HEK293 (cell line): ENCODE measurements around the gene HMGN2.

Experiments
- CTCF ChIA-PET: fragments of 350-600 bp; formaldehyde crosslinking; extraction: SDS; loops from one replicate; lab custom pipeline; 2021; ENCODE audit warnings: antibody characterized with exemption; lab: Yijun Ruan, JAX
- POLR2A ChIA-PET: fragments of 300-600 bp; formaldehyde crosslinking; extraction: SDS; loops from one replicate; lab custom pipeline; 2020; ENCODE audit warnings: antibody characterized with exemption, inconsistent platforms; lab: Yijun Ruan, JAX
- H3K27ac ChIP-seq: fragments of 200-500 bp; sonication (Bioruptor generic); 2 replicates; pipeline ENCODE4 v1.5.1; 2014; ENCODE audit warnings: low read depth, low read length, control low read depth, inconsistent platforms; ENCODE audit errors: extremely low read depth
- H3K36me3 ChIP-seq, 2 experiments: fragments of 200-500 bp in 1 of 2; sonication (Bioruptor generic) in 1 of 2; 1 replicate in 1 of 2; 2 replicates in 1 of 2; pipeline ENCODE4 v1.5.1; 2014 to 2017; ENCODE audit warnings: inconsistent platforms in 2 of 2, low read length in 2 of 2; ENCODE audit not compliant: control insufficient read depth in 2 of 2, insufficient read depth in 1 of 2
- H3K4me1 ChIP-seq: fragments of 200-500 bp; sonication (Bioruptor generic); 2 replicates; pipeline ENCODE4 v1.5.1; 2014; ENCODE audit warnings: mild to moderate bottlenecking, low read length, inconsistent platforms; ENCODE audit not compliant: control insufficient read depth, insufficient read depth
- H3K4me3 ChIP-seq: 2 replicates; pipeline ENCODE4 v1.5.1; 2011; ENCODE audit warnings: low read depth, mild to moderate bottlenecking, control low read depth, low read length, moderate library complexity
- H3K9me3 ChIP-seq: fragments of 200-500 bp; sonication (Bioruptor generic); 2 replicates; pipeline ENCODE4 v1.5.1; 2014; ENCODE audit warnings: low read depth, low read length, inconsistent platforms; ENCODE audit not compliant: control insufficient read depth, insufficient read depth
- FEZF1 ChIP-seq: fragments of 450-650 bp; formaldehyde crosslinking; IDR thresholded peaks from 2 replicates; pipeline ENCODE4 v1.5.1; 2016; ENCODE audit warnings: missing biosample characterization, missing genetic modification characterization
- GLIS1 ChIP-seq: fragments of 450-650 bp; formaldehyde crosslinking; IDR thresholded peaks from 2 replicates; pipeline ENCODE4 v1.5.1; 2016; ENCODE audit warnings: missing biosample characterization, missing genetic modification characterization
- HOXD13 ChIP-seq: sonication (generic); formaldehyde crosslinking; IDR thresholded peaks from 2 replicates; pipeline ENCODE4 v1.8.0; 2022; ENCODE audit warnings: missing genetic modification reagents, borderline replicate concordance
- IKZF3 ChIP-seq: fragments of 450-650 bp; IDR thresholded peaks from 2 replicates; pipeline ENCODE4 v1.5.0; 2018; ENCODE audit warnings: missing biosample characterization, mild to moderate bottlenecking, missing genetic modification characterization, moderate library complexity
- KLF9 ChIP-seq: fragments of 450-650 bp; formaldehyde crosslinking; IDR thresholded peaks from 2 replicates; pipeline ENCODE4 v1.5.1; 2016; ENCODE audit warnings: missing biosample characterization, missing genetic modification characterization, low read depth
- MYNN ChIP-seq: fragments of 450-650 bp; formaldehyde crosslinking; IDR thresholded peaks from 2 replicates; pipeline ENCODE4 v1.5.1; 2016; ENCODE audit warnings: missing biosample characterization, missing genetic modification characterization, borderline replicate concordance
- ZBTB1 ChIP-seq: fragments of 450-650 bp; formaldehyde crosslinking; IDR thresholded peaks from 2 replicates; pipeline ENCODE4 v1.5.1; 2016; ENCODE audit warnings: missing biosample characterization, missing genetic modification characterization
- ZBTB7A ChIP-seq: fragments of 450-650 bp; formaldehyde crosslinking; IDR thresholded peaks from 2 replicates; pipeline ENCODE4 v1.5.1; 2016; ENCODE audit warnings: low read depth, missing biosample characterization, missing genetic modification characterization
- ZEB2 ChIP-seq: fragments of 450-650 bp; formaldehyde crosslinking; IDR thresholded peaks from 2 replicates; pipeline ENCODE4 v1.5.1; 2016; ENCODE audit warnings: missing biosample characterization, missing genetic modification characterization
- ZFP41 ChIP-seq: fragments of 450-650 bp; formaldehyde crosslinking; IDR thresholded peaks from 2 replicates; pipeline ENCODE4 v1.5.1; 2016; ENCODE audit warnings: missing biosample characterization, missing genetic modification characterization, borderline replicate concordance
- ZNF121 ChIP-seq: fragments of 450-650 bp; formaldehyde crosslinking; IDR thresholded peaks from 2 replicates; pipeline ENCODE4 v1.5.1; 2016; ENCODE audit warnings: missing biosample characterization, missing genetic modification characterization
- ZNF174 ChIP-seq: fragments of 450-650 bp; formaldehyde crosslinking; IDR thresholded peaks from 2 replicates; pipeline ENCODE4 v1.5.0; 2017; ENCODE audit warnings: missing biosample characterization, mild to moderate bottlenecking, missing genetic modification characterization
- ZNF2 ChIP-seq: fragments of 450-650 bp; formaldehyde crosslinking; IDR thresholded peaks from 2 replicates; pipeline ENCODE4 v1.5.1; 2016; ENCODE audit warnings: missing biosample characterization, missing genetic modification characterization
- ZNF202 ChIP-seq: fragments of 450-650 bp; formaldehyde crosslinking; IDR thresholded peaks from 2 replicates; pipeline ENCODE4 v1.5.1; 2016; ENCODE audit warnings: missing biosample characterization, missing genetic modification characterization, borderline replicate concordance
- ZNF341 ChIP-seq: fragments of 450-650 bp; formaldehyde crosslinking; IDR thresholded peaks from 2 replicates; pipeline ENCODE4; 2016; ENCODE audit warnings: low read depth, missing biosample characterization, missing genetic modification characterization
- ZNF48 ChIP-seq: fragments of 450-650 bp; formaldehyde crosslinking; IDR thresholded peaks from 2 replicates; pipeline ENCODE4 v1.5.1; 2016; ENCODE audit warnings: missing biosample characterization, missing genetic modification characterization
- ZNF544 ChIP-seq: fragments of 450-650 bp; formaldehyde crosslinking; IDR thresholded peaks from 2 replicates; pipeline ENCODE4 v1.5.0; 2017; ENCODE audit warnings: missing biosample characterization, missing genetic modification characterization
- ZNF600 ChIP-seq: fragments of 450-650 bp; formaldehyde crosslinking; IDR thresholded peaks from 2 replicates; pipeline ENCODE4 v1.5.1; 2016; ENCODE audit warnings: missing biosample characterization, missing genetic modification characterization
- ZNF610 ChIP-seq: fragments of 450-650 bp; formaldehyde crosslinking; IDR thresholded peaks from 2 replicates; pipeline ENCODE4 v1.5.1; 2016; ENCODE audit warnings: missing biosample characterization, missing genetic modification characterization, borderline replicate concordance
- ZNF621 ChIP-seq: fragments of 450-650 bp; formaldehyde crosslinking; IDR thresholded peaks from 2 replicates; pipeline ENCODE4 v1.5.1; 2017; ENCODE audit warnings: missing biosample characterization, missing genetic modification characterization
- ZNF626 ChIP-seq: fragments of 450-650 bp; sonication (Bioruptor Pico); formaldehyde crosslinking; IDR thresholded peaks from 2 replicates; pipeline ENCODE4 v1.5.1; 2018; ENCODE audit warnings: missing biosample characterization, missing genetic modification characterization, inconsistent platforms
- ZNF792 ChIP-seq: fragments of 450-650 bp; formaldehyde crosslinking; IDR thresholded peaks from 2 replicates; pipeline ENCODE4 v1.5.1; 2016; ENCODE audit warnings: missing biosample characterization, missing genetic modification characterization
- ZNF830 ChIP-seq: fragments of 450-650 bp; IDR thresholded peaks from 2 replicates; pipeline ENCODE4 v1.5.0; 2018; ENCODE audit warnings: missing biosample characterization, missing genetic modification characterization, low read depth, mild to moderate bottlenecking, moderate library complexity
- TF ChIP-seq, protein P1 (sequence below): fragments of 450-650 bp; formaldehyde crosslinking; IDR thresholded peaks from 2 replicates; pipeline ENCODE4 v1.5.1; 2016; ENCODE audit warnings: missing biosample characterization, missing genetic modification characterization, borderline replicate concordance
- TF ChIP-seq, protein P2 (sequence below): fragments of 450-650 bp; formaldehyde crosslinking; IDR thresholded peaks from 2 replicates; pipeline ENCODE4 v1.5.1; 2017; ENCODE audit warnings: missing biosample characterization, mild to moderate bottlenecking, missing genetic modification characterization, moderate library complexity
- TF ChIP-seq, protein P3 (sequence below): fragments of 450-650 bp; formaldehyde crosslinking; IDR thresholded peaks from 2 replicates; pipeline ENCODE4 v1.5.1; 2016; ENCODE audit warnings: missing biosample characterization, missing genetic modification characterization
- TF ChIP-seq, protein P4 (sequence below): fragments of 450-650 bp; formaldehyde crosslinking; IDR thresholded peaks from 2 replicates; pipeline ENCODE4 v1.5.1; 2016; ENCODE audit warnings: missing biosample characterization, missing genetic modification characterization, low read depth
- TF ChIP-seq, protein P5 (sequence below): fragments of 450-650 bp; formaldehyde crosslinking; IDR thresholded peaks from 2 replicates; pipeline ENCODE4 v1.5.1; 2016; ENCODE audit warnings: missing biosample characterization, missing genetic modification characterization

The HMGN2 gene

DNA sequence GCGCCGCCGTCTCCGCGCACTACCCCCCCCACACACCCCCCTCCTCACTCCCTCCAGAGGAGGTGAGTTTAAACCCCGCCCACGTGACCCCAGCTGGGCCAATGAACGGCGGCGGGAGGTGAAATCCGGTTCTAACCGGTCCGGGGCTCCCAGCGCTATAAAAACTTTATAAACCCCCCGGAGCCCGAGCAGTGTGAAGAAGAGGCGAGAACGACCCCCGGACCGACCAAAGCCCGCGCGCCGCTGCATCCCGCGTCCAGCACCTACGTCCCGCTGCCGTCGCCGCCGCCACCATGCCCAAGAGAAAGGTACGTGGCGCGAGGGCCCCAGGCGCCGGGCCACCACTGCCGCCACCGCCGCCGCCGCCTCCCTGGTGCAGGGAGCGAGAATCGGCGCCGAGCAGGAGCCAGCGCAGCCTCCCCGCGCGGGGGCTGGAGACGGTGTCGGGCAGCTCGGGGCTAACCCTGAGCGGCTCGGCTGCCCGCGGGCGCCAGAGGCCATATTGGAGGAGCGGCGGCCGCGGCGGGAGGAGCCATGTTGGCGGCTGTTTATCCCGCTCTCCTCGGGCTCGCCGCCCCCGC lies at the start of gene HMGN2:
HMGN2 (plus strand) TSS at position 121 of the 581 bp plus-strand sequence; CDS start at position 294, 173 bp downstream.
- ChIA-PET POLR2A (interaction anchor here (0.6 to 2.4 kb wide), 13 partner anchors 9 to 455 kb away, joined by 3 to 19 read pairs (median 5); partner anchors contain the start of gene DHDDS), CTCF (interaction anchor here (0.7 to 3.4 kb wide), 3 partner anchors 13 to 39 kb away, joined by 4 to 30 read pairs (median 14); partner anchors contain the start of gene DHDDS)
- peaks cover 26 to 63% of the 10 kb centered on the region in 2 experiments for H3K36me3 ChIP-seq
- peak within 1 kb of the TSS; percentile 88 for H3K4me3 ChIP-seq
- H3K27ac ChIP-seq = peak within 1 kb of the TSS; percentile 100
- peaks cover 2% of the 10 kb centered on the region; the same call in 1 of the 2 replicates for H3K4me1 ChIP-seq
- no peaks in the 10 kb centered on the region for H3K9me3 ChIP-seq
- no peak for TF ChIP-seq ZNF621
- no peak for TF ChIP-seq ZNF610
- no peak for TF ChIP-seq ZNF2 (tag by site-specific recombination)
- TF ChIP-seq IKZF3 (tag by site-specific recombination) = 0 out of 2 replicates have a peak, but pooled peaks have one; percentile 44
- 0 out of 2 replicates have a peak, but pooled peaks have one; percentile 28 for TF ChIP-seq ZNF121 (tag by site-specific recombination)
- peak; percentile 73; the same call in 1 of the 2 replicates for TF ChIP-seq ZNF341 (tag by site-specific recombination)
- TF ChIP-seq ZNF48 = no peak
- TF ChIP-seq KLF9 (tag by site-specific recombination) = no peak
- no peak for TF ChIP-seq HOXD13 (CRISPR knock-in tag)
- no peak for TF ChIP-seq ZNF600 (tag by site-specific recombination)
- TF ChIP-seq ZNF626 (tag by site-specific recombination) = no peak
- no peak for TF ChIP-seq ZBTB1
- TF ChIP-seq, protein P1, sequence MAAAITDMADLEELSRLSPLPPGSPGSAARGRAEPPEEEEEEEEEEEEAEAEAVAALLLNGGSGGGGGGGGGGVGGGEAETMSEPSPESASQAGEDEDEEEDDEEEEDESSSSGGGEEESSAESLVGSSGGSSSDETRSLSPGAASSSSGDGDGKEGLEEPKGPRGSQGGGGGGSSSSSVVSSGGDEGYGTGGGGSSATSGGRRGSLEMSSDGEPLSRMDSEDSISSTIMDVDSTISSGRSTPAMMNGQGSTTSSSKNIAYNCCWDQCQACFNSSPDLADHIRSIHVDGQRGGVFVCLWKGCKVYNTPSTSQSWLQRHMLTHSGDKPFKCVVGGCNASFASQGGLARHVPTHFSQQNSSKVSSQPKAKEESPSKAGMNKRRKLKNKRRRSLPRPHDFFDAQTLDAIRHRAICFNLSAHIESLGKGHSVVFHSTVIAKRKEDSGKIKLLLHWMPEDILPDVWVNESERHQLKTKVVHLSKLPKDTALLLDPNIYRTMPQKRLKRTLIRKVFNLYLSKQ (tag by site-specific recombination) = no peak
- no peak for TF ChIP-seq ZEB2 (tag by site-specific recombination)
- no peak for TF ChIP-seq ZNF202 (tag by site-specific recombination)
- no peak for TF ChIP-seq FEZF1
- TF ChIP-seq, protein P2, sequence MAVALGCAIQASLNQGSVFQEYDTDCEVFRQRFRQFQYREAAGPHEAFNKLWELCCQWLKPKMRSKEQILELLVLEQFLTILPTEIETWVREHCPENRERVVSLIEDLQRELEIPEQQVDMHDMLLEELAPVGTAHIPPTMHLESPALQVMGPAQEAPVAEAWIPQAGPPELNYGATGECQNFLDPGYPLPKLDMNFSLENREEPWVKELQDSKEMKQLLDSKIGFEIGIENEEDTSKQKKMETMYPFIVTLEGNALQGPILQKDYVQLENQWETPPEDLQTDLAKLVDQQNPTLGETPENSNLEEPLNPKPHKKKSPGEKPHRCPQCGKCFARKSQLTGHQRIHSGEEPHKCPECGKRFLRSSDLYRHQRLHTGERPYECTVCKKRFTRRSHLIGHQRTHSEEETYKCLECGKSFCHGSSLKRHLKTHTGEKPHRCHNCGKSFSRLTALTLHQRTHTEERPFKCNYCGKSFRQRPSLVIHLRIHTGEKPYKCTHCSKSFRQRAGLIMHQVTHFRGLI (tag by site-specific recombination) = no peak
- TF ChIP-seq ZBTB7A (tag by site-specific recombination) = no peak; the same call in 1 of the 2 replicates
- TF ChIP-seq, protein P3, sequence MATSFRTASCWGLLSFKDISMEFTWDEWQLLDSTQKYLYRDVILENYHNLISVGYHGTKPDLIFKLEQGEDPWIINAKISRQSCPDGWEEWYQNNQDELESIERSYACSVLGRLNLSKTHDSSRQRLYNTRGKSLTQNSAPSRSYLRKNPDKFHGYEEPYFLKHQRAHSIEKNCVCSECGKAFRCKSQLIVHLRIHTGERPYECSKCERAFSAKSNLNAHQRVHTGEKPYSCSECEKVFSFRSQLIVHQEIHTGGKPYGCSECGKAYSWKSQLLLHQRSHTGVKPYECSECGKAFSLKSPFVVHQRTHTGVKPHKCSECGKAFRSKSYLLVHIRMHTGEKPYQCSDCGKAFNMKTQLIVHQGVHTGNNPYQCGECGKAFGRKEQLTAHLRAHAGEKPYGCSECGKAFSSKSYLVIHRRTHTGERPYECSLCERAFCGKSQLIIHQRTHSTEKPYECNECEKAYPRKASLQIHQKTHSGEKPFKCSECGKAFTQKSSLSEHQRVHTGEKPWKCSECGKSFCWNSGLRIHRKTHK (tag by site-specific recombination) = no peak
- TF ChIP-seq MYNN (tag by site-specific recombination) = no peak
- TF ChIP-seq ZFP41 (tag by site-specific recombination) = no peak
- peak; percentile 65; the same call in 1 of the 2 replicates for TF ChIP-seq ZNF174
- TF ChIP-seq ZNF544 (tag by site-specific recombination) = no peak
- TF ChIP-seq, protein P4, sequence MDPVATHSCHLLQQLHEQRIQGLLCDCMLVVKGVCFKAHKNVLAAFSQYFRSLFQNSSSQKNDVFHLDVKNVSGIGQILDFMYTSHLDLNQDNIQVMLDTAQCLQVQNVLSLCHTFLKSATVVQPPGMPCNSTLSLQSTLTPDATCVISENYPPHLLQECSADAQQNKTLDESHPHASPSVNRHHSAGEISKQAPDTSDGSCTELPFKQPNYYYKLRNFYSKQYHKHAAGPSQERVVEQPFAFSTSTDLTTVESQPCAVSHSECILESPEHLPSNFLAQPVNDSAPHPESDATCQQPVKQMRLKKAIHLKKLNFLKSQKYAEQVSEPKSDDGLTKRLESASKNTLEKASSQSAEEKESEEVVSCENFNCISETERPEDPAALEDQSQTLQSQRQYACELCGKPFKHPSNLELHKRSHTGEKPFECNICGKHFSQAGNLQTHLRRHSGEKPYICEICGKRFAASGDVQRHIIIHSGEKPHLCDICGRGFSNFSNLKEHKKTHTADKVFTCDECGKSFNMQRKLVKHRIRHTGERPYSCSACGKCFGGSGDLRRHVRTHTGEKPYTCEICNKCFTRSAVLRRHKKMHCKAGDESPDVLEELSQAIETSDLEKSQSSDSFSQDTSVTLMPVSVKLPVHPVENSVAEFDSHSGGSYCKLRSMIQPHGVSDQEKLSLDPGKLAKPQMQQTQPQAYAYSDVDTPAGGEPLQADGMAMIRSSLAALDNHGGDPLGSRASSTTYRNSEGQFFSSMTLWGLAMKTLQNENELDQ (tag by site-specific recombination) = no peak
- TF ChIP-seq ZNF830 (tag by site-specific recombination) = no peak
- TF ChIP-seq GLIS1 (tag by site-specific recombination) = peak; percentile 91
- TF ChIP-seq ZNF792 (tag by site-specific recombination) = no peak
- TF ChIP-seq, protein P5, sequence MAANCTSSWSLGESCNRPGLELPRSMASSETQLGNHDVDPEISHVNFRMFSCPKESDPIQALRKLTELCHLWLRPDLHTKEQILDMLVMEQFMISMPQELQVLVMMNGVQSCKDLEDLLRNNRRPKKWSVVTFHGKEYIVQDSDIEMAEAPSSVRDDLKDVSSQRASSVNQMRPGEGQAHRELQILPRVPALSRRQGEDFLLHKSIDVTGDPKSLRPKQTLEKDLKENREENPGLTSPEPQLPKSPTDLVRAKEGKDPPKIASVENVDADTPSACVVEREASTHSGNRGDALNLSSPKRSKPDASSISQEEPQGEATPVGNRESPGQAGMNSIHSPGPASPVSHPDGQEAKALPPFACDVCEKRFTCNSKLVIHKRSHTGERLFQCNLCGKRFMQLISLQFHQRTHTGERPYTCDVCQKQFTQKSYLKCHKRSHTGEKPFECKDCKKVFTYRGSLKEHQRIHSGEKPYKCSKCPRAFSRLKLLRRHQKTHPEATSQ (tag by site-specific recombination) = peak; percentile 17; the same call in 1 of the 2 replicates
